Heart right ventricle (tissue), 12 donors: ENCODE data around the gene RPS6KA1. TPM values are rescaled to one million over a fixed set of nuclear protein-coding genes. Genes with fewer than 3 reads are reported as not detected.

Experiments used
- microRNA-seq, 2 donors: library from miRNA; unstranded; fragments of <30 nt; microRNA quantifications; one replicate each; pipeline ENCODE4 v1.2.0, GENCODE V29; 2021
- polyA plus RNA-seq, 2 donors: library from polyadenylated mRNA; stranded (reverse); fragments of 200-250 nt; gene quantifications; one replicate each; pipeline ENCODE4 v1.2.3, GENCODE V29; 2013
- total RNA-seq, 10 donors: library from RNA; stranded (reverse); fragmentation: NEBNext Ultra II Directional in 3 of 10; extraction: Animal tissue kit (Norgen Biotek cat#: 25700) in 3 of 10; gene quantifications; one replicate each; pipeline versions ENCODE4 v1.2.1 to v1.2.4, GENCODE V29; 2021 to 2023
- donor health status: ischemic (EF 13 %, LVEDD 7.1; RV severe dilation, severe dysfunction).
- donor health status: healthy with polysubstance abuse.
- donor health status: DM: no; HTN: yes; CAD: no.
- donor health status: DM: no; HTN: no; CAD: no.
- donor health status: ischemic (EF 25% LVEDD 6.9; RV normal size, moderate dysfunction).
- donor health status: ischemic (EF 25% LVEDD 5.7; RV mildly dilated, moderate dysfunction).
- donor health status: healthy.
- donor health status: nonischemic (EF 11% LVEDD 7.7; RV severe dilation, severe dysfunction).
- donor health status: DM: yes; HTN: yes; CAD: no.
- donor health status: PGD.
- donor health status: ischemic (EF 29% LVEDD 5.4; RV normal size, mild dysfunction).
- donor health status: nonischemic (EF 23%, LVEDD 6.1; RV moderate dilation, normal function).

The RPS6KA1 gene
- total and polyA plus RNA-seq, 12 donors, result 1.4 to 12.2 (median 2.8) TPM

Small RNAs within 50 kb of the gene (microRNA-seq; reads per million reads assigned to microRNA genes)
- gene MIR1976, result 0 to 2.0 reads per million in 2 donors

Other genes starting within 250 kb of the RPS6KA1 start
- 100 to 1,000 TPM in 1 of 10 donors, 10 to 100 TPM in 9; 18.4 to 116 (median 25.2) TPM for gene SH3BGRL3, start 249.7 kb upstream of the RPS6KA1 start, total RNA-seq
- gene SH3BGRL3, start 249.7 kb upstream of the RPS6KA1 start, polyA plus RNA-seq, result 100 to 1,000 TPM in 1 of 2 donors, 10 to 100 TPM in 1; 96.3 to 153 TPM
- 10 to 100 TPM in 2 of 10 donors, 1 to 10 TPM in 8; 5.4 to 14.1 (median 7.1) TPM for gene UBXN11, start 223.1 kb upstream of the RPS6KA1 start, total RNA-seq
- 10 to 100 TPM; 12.3 to 20.2 TPM for gene UBXN11, start 223.1 kb upstream of the RPS6KA1 start, polyA plus RNA-seq
- gene CD52, start 211.8 kb upstream of the RPS6KA1 start, total RNA-seq, result 10 to 100 TPM in 2 of 10 donors, 1 to 10 TPM in 8; 1.9 to 62.6 (median 5.1) TPM
- gene CD52, start 211.8 kb upstream of the RPS6KA1 start, polyA plus RNA-seq, result 10 to 100 TPM in 1 of 2 donors, 1 to 10 TPM in 1; 9.3 to 25.2 TPM
- under 1 TPM in 1 of 10 donors, not detected in 9; 0.64 TPM for gene CRYBG2, start 175.6 kb upstream of the RPS6KA1 start, total RNA-seq
- under 1 TPM in 1 of 2 donors, not detected in 1; 0.03 TPM for gene CRYBG2, start 175.6 kb upstream of the RPS6KA1 start, polyA plus RNA-seq
- gene ZNF683, start 157.0 kb upstream of the RPS6KA1 start, total RNA-seq, result 1 to 10 TPM in 1 of 10 donors, under 1 TPM in 1, not detected in 8; 0.15 to 1.3 TPM
- gene ZNF683, start 157.0 kb upstream of the RPS6KA1 start, polyA plus RNA-seq, result under 1 TPM in 1 of 2 donors, not detected in 1; 0.04 TPM
- under 1 TPM in 1 of 10 donors, not detected in 9; 0.15 TPM for gene LIN28A, start 118.9 kb upstream of the RPS6KA1 start, total RNA-seq
- not detected for gene LIN28A, start 118.9 kb upstream of the RPS6KA1 start, polyA plus RNA-seq
- 10 to 100 TPM; 23.0 to 45.8 (median 32.5) TPM for gene DHDDS, start 97.4 kb upstream of the RPS6KA1 start, total RNA-seq
- 10 to 100 TPM; 22.1 to 29.2 TPM for gene DHDDS, start 97.4 kb upstream of the RPS6KA1 start, polyA plus RNA-seq
- 100 to 1,000 TPM; 104 to 221 (median 212) TPM for gene HMGN2, start 57.3 kb upstream of the RPS6KA1 start, total RNA-seq
- 100 to 1,000 TPM; 133 to 199 TPM for gene HMGN2, start 57.3 kb upstream of the RPS6KA1 start, polyA plus RNA-seq
- gene ARID1A, start 166.3 kb downstream of the RPS6KA1 start, total RNA-seq, result 10 to 100 TPM; 33.6 to 62.5 (median 45.7) TPM
- gene ARID1A, start 166.3 kb downstream of the RPS6KA1 start, polyA plus RNA-seq, result 10 to 100 TPM; 14.5 to 16.8 TPM